ENCODE measurements around the gene OR1E1. TPM values are rescaled to one million over a fixed set of nuclear protein-coding genes. Genes with fewer than 3 reads are reported as not detected.
"Not testable (repeated sequence)": the region's sequence is repeated elsewhere in the genome, so short reads cannot be mapped to it uniquely, and the experiment has no call there.

Gene OR1E1
- polyA plus RNA-seq (ENCODE audit: insufficient read length in 12 of 12) = under 1 TPM in 3 of 12 donors, not detected in 9; 0.13 to 0.15 (median 0.15) TPM
- long read RNA-seq, donor 1 = 0 reads
- long read RNA-seq, donor 2 = 0 reads
- long read RNA-seq, donor 3 = 0 reads
- long read RNA-seq, donor 4 = 0 reads
- long read RNA-seq, donor 5 = 0 reads
- long read RNA-seq, donor 6 = 0 reads
- long read RNA-seq, donor 7 = 0 reads
- long read RNA-seq, donor 8 = 0 reads
- long read RNA-seq, donor 9 = 0 reads
- long read RNA-seq, donor 10 = 0 reads
- long read RNA-seq, donor 11 = 0 reads

GRCh38 chr17:3398310-3398709 lies at the start of gene OR1E1:
TSS of gene OR1E1 (minus strand) at chr17:3398410. CDS start at chr17:3398410, 0 bp downstream.
- DNase-seq = no peak

GRCh38 chr17:3447625-3448024 lies 49.4 kb upstream of the OR1E1 start:
- no peak for DNase-seq

- DNase-seq = no peak
Observed at GRCh38 chr17:3440451-3440850, 42.2 kb upstream of the OR1E1 start.

GRCh38 chr17:3438368-3438767 lies 40.2 kb upstream of the OR1E1 start:
- no peak for DNase-seq

GRCh38 chr17:3433741-3434140 lies 35.5 kb upstream of the OR1E1 start, which contains the start of gene OR1E2:
TSS of gene OR1E2 (minus strand) at chr17:3433841. CDS start at chr17:3433841, 0 bp downstream.
- DNase-seq = no peak

GRCh38 chr17:3433215-3433614 lies 35.0 kb upstream of the OR1E1 start:
- DNase-seq = not testable (repeated sequence)

- DNase-seq = no peak
Observed at GRCh38 chr17:3418222-3418621, 20.0 kb upstream of the OR1E1 start.

GRCh38 chr17:3415610-3416009 lies 17.4 kb upstream of the OR1E1 start:
- no peak for DNase-seq

- DNase-seq = not testable (repeated sequence)
Observed at GRCh38 chr17:3412216-3412615, 14.0 kb upstream of the OR1E1 start.

GRCh38 chr17:3411070-3411469 lies 12.9 kb upstream of the OR1E1 start, which contains the start of gene OR3A3:
TSS of gene OR3A3 (plus strand) at chr17:3411370.
- no peak for DNase-seq

GRCh38 chr17:3403856-3404255 lies 5.6 kb upstream of the OR1E1 start:
- DNase-seq = not testable (repeated sequence)

- DNase-seq = no peak
Observed at GRCh38 chr17:3401786-3402185, 3.6 kb upstream of the OR1E1 start.

- DNase-seq = peak; percentile 1
Observed at GRCh38 chr17:3400055-3400454, 1.8 kb upstream of the OR1E1 start.

- not testable (repeated sequence) for DNase-seq
Observed at GRCh38 chr17:3397801-3398200, 409 bp downstream of the OR1E1 start.

- no peak for DNase-seq
Observed at GRCh38 chr17:3389791-3390190, 8.4 kb downstream of the OR1E1 start.

- no peak for DNase-seq
Observed at GRCh38 chr17:3385869-3386816, 12.1 kb downstream of the OR1E1 start, which contains the start of gene OR3A2. TSS of gene OR3A2 (minus strand) at chr17:3386308.

GRCh38 chr17:3381957-3382356 lies 16.3 kb downstream of the OR1E1 start:
- no peak for DNase-seq

- no peak for DNase-seq
Observed at GRCh38 chr17:3378321-3378720, 19.9 kb downstream of the OR1E1 start.

- DNase-seq = not testable (repeated sequence)
Observed at GRCh38 chr17:3371167-3371566, 27.0 kb downstream of the OR1E1 start.

All from muscle of arm (tissue), 14 donors.